Measurements from ENCODE around the gene ANXA4. TPM values are rescaled to one million over a fixed set of nuclear protein-coding genes. Genes with fewer than 3 reads are reported as not detected.

The ANXA4 gene
- total RNA-seq, 1 experiment from 2014 or later: 183 TPM

GRCh38 chr2:69711971-69712370, 30.0 kb upstream of the ANXA4 start:
- DNase-seq (ENCODE audit: low read depth, low spot score) (no peak), ATAC-seq (no peak)
- ChIA-PET CTCF (no interaction called here), POLR2A (no interaction called here)
- no peaks in the 10 kb centered on the region for H3K27me3 ChIP-seq (ENCODE audit: control insufficient read depth, insufficient read depth, low read length)
- H3K36me3 ChIP-seq (ENCODE audit: control insufficient read depth, insufficient read depth, low read length): no peaks in the 10 kb centered on the region
- in situ Hi-C loops (cut with HindIII; ENCODE audit: low pct_unique_long_range_greater_than_20kb, low sequenced_read_pairs): no loop called here
- TF ChIP-seq REST (IDR thresholded peaks at IDR 0.05; ENCODE audit: insufficient read depth in 1 of 2, low read depth in 2 of 2, low read length in 1 of 2) (no peak), POLR2AphosphoS5 (IDR thresholded peaks at IDR 0.05; ENCODE audit: low read depth, low read length) (no peak), CTCF (IDR thresholded peaks at IDR 0.05) (no peak), SIN3A (IDR thresholded peaks at IDR 0.05; ENCODE audit: borderline replicate concordance, insufficient read depth, low read depth, low read length) (no peak), TCF7L2 (IDR thresholded peaks at IDR 0.05; ENCODE audit: low read depth, low read length) (no peak)
- no peaks in the 10 kb centered on the region for H3K9me3 ChIP-seq (ENCODE audit: control insufficient read depth, insufficient read depth, low read depth, low read length)
- BruUV-seq (replicated peaks): no TSS peak
- H3K4me1 ChIP-seq (ENCODE audit: control insufficient read depth, insufficient read depth, low read length): peaks cover 13% of the 10 kb centered on the region; the same call in 1 of the 2 replicates
- intact Hi-C loops (cut with micrococcal nuclease; ENCODE audit: unreplicated experiment): loop anchor here (10.0 kb wide), 1 partner anchor 67 kb away; the partner anchor contains the start of gene AAK1
- H3K27ac ChIP-seq (ENCODE audit: low read length): peak overlapping the region; percentile 62; the same call in 1 of the 2 replicates
- no peak overlapping the region for H3K4me3 ChIP-seq (ENCODE audit: low read depth in 2 of 2, low read length in 2 of 2)

DNA sequence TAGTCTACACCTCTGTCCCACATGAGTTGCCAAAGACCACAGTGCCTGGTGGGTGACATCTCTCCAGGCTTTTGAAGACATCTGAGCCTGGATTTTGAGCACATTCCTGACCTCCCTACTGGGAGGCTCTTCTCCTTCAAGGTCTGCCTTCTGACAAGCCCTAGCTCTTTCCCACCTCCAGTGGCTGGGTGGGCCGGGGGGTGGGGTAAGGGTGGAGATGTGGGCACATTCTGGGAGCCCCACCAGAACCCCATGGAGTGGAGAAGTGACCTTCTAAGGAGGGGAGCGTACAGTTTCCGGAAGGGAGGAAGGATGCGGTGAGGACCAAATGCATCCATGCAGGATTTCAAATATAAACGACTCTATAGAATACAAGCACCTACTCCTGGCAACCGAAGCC, 27.9 kb upstream of the ANXA4 start:
- DNase-seq (ENCODE audit: low read depth, low spot score): no peak
- Histone ChIP-seq H3K4me3 (ENCODE audit: low read depth in 2 of 2, low read length in 2 of 2) (no peak overlapping the region), H3K36me3 (ENCODE audit: control insufficient read depth, insufficient read depth, low read length) (no peaks in the 10 kb centered on the region), H3K27ac (ENCODE audit: low read length) (peak overlapping the region; percentile 35), H3K4me1 (ENCODE audit: control insufficient read depth, insufficient read depth, low read length) (peaks cover 29% of the 10 kb centered on the region), H3K9me3 (ENCODE audit: control insufficient read depth, insufficient read depth, low read depth, low read length) (no peaks in the 10 kb centered on the region), H3K27me3 (ENCODE audit: control insufficient read depth, insufficient read depth, low read length) (no peaks in the 10 kb centered on the region)
- intact Hi-C loops (cut with micrococcal nuclease; ENCODE audit: unreplicated experiment) (loop anchor here (10.0 kb wide), 1 partner anchor 69 kb away; the partner anchor contains the start of gene AAK1), in situ Hi-C loops (cut with HindIII; ENCODE audit: low pct_unique_long_range_greater_than_20kb, low sequenced_read_pairs) (no loop called here)
- POLR2A ChIA-PET: no interaction called here
- TF ChIP-seq REST (IDR thresholded peaks at IDR 0.05; ENCODE audit: insufficient read depth in 1 of 2, low read depth in 2 of 2, low read length in 1 of 2) (no peak), TCF7L2 (IDR thresholded peaks at IDR 0.05; ENCODE audit: low read depth, low read length) (no peak), POLR2AphosphoS5 (IDR thresholded peaks at IDR 0.05; ENCODE audit: low read depth, low read length) (no peak), SIN3A (IDR thresholded peaks at IDR 0.05; ENCODE audit: borderline replicate concordance, insufficient read depth, low read depth, low read length) (no peak), CTCF (IDR thresholded peaks at IDR 0.05) (no peak)
- BruUV-seq (replicated peaks): no TSS peak
- no peak for ATAC-seq
- CTCF ChIA-PET: interaction anchor here (0.6 kb wide), 1 partner anchor 10 kb away, joined by 5 read pairs; no protein-coding TSS in a partner anchor

Data from Panc1 (cell line).